Stimulated activated CD4-positive, alpha-beta T cell treated with anti-CD3 and anti-CD28 coated beads, Interleukin-4, amount 100 ng/mL, for 48 hours (primary cell): Measurements from ENCODE around the gene HUWE1.

Experiments
- DNase-seq, 2 donors: peaks; one replicate each; pipeline ENCODE4 v3.0.0-alpha.2; 2020; ENCODE audit warnings: low read depth in 2 of 2

HUWE1 gene

GRCh38 chrX:53684415-53685192 is 1.9 kb downstream of the HUWE1 start:
- DNase-seq = peak in 1 of 2 donors; percentile 70

GRCh38 chrX:53683556-53684414 is 2.7 kb downstream of the HUWE1 start:
- peak; percentile 77 to 84 for DNase-seq

DNA sequence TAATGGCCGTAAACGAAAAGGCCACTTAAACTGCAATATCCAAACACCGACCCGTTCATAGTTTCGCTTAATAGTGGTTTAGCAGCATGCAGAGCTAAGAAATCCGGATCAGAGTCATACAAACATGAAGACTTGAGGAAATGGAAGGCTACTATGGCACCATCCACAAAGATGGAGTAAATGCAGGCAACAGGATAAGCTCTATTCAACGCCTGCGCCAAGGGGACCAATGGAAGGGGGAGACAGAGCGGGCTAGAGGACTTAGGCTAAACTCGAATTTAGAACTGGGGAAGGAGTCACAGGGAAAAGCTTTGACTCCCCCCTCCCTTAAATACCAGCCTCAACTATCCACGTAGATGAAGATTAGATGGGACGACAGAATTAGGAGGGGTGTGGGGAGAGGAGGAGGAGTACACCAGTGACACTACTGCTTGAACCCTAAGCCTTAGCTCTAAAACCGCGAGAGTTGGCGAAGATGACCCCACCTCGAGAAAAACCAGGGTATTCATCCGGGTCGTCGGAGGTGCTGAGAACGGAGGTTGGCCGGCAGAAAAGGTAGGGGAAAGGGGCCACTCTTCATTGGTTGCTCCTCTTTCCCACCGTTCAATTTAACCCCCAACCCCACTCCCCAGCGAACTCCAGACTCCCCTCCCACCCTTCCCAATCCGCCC is 3.5 kb downstream of the HUWE1 start:
- peak in 1 of 2 donors; percentile 8 for DNase-seq

GRCh38 chrX:53681661-53682060 is 4.9 kb downstream of the HUWE1 start:
- DNase-seq = no peak

- no peak for DNase-seq
Measured at GRCh38 chrX:53678667-53679066, 7.9 kb downstream of the HUWE1 start.

GRCh38 chrX:53677286-53677685 is 9.2 kb downstream of the HUWE1 start:
- DNase-seq = no peak

- DNase-seq = no peak
Measured at GRCh38 chrX:53674581-53674980, 11.9 kb downstream of the HUWE1 start.

DNA sequence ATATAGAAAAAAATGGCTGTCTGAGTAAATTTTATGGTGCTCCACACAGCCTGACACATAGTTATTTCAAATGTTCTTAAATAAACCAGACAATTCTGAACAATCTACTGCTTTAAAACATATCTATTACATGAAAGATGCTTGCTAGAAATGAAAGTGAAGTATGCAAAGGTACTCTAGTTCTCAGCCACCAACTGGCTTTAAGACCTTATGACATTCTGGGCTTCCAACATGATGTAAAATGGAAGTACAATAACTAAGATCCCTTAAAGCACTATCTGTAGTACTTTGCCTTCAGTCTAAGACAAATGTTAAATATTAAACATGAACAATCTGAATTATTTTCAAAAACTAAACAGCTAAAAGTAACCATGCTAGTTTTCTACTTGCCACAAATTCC is 17.3 kb downstream of the HUWE1 start:
- no peak for DNase-seq

- no peak for DNase-seq
Measured at GRCh38 chrX:53666171-53666570, 20.3 kb downstream of the HUWE1 start.

DNA sequence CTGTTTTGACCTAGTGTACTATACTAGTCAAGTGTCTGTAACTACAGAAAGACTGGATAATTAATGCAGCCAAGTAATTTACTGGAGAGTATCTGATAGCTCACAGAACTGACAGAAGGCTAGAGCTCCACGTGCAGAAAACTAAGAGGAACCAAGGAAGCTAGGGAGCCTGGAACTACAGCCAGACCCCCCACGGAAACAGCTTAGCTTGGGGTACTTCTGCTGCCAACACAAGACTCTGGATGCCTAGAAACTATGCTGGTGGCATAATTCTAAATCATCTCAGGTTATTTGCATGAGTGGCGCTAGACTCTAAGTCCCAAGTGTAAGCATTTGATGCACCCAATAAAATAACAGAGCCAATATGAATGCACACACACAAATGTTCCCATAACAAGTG is 26.5 kb downstream of the HUWE1 start:
- DNase-seq = no peak

GRCh38 chrX:53659039-53659438 is 27.5 kb downstream of the HUWE1 start:
- no peak for DNase-seq

- no peak for DNase-seq
Measured at GRCh38 chrX:53656845-53657244, 29.7 kb downstream of the HUWE1 start.

- no peak for DNase-seq
Measured at GRCh38 chrX:53654376-53654775, 32.1 kb downstream of the HUWE1 start.

DNA sequence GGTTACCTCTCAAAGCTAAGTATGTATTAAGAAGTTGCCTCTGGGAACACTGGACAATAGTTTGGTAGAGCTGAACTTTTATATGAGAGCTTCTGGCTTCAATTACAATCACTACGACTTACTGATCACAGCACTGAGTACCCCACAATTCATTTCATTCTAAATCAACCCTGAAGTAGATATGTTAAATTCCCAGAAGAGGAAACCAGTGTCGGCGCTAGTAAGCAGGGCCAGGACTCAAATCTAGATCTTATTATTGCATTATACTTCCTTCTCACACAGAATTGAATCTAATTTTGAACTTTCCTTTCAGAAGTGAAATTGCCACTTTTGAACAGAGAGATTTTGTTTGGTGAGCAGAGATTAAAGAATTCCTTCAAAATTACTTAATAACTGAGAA is 41.8 kb downstream of the HUWE1 start:
- DNase-seq = no peak

DNA sequence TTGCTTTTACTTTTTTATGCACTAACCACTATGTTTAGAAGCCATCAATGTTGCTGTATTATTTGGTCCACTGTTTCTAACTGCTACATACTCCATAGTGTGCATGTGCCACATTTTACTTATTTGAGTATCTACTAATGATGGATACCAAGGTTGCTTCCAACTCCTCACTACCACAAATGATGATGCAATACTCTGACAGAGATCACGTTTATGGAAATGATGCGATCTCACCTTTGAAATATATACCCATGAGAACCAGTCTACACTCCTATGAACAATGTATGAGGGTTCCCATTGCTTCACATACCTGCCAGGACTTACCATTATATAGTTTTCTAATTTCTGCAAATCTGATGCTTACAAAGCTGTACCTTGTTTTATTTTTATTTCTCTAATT is 44.2 kb downstream of the HUWE1 start:
- no peak for DNase-seq

- no peak for DNase-seq
Measured at GRCh38 chrX:53639257-53639656, 47.3 kb downstream of the HUWE1 start.

DNA sequence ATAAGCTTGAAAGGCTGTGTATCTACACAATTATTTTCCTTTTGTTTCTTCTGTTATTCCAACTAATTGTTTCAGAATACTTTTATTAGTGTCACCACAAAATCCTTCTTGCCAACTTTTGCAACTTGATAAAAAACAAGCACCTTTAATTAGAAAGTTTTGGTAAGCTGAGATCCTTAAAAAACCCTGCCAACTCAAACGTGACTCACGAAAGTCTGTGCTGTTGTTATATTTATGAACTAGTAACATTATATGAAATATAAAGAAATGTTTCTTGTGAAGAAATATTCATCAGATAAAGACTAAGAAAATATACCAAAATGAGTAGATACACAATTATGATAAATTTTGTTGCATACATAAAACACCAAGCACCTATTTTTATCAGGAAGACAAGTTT is 49.0 kb downstream of the HUWE1 start:
- DNase-seq = no peak

GRCh38 chrX:53631156-53631555 is 55.4 kb downstream of the HUWE1 start:
- DNase-seq = no peak

- no peak for DNase-seq
Measured at GRCh38 chrX:53630261-53630660, 56.3 kb downstream of the HUWE1 start.

DNA sequence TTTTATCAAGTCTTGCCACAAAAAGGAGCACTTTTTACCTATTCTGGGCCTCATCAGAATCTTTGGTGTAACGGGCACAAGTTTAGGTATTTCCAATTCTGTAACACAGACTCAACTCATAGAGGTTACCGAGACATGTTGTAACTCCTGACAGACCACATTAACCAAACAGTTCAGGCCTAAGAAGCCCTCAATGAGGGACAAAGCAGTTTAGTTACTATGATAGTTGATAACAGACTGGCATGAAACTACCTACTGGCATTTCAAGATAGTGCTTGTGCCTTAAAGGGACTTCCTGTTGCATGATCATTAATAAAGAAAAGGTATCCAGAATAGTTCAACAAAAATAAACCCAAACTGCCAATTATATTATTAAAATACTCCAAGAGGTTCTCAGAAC is 64.1 kb downstream of the HUWE1 start:
- DNase-seq = no peak

DNA sequence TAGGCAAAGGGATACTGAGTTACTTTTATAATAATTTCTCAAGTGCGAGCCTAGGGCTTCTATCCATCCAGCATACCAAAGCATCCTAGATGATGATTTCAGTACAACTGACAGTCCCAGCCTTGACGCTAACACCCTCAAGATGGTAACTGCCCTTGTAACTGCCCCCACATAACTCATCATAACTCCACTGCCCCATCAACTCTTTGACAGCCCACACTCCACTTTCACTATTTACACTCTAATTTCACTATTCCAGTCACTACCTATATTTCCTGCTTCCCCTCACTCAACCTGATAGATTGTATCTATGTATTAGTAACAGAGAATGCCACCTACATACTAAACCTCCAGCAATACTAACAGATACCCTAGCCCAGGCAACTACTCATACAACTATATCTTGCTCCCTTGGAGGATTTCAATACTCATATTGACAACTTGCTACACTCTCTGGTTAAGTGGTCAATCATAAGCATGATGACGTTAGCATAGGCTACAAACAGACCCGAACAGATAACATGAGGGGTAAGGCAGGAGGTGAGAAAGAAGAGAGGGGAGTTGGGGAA is 65.0 kb downstream of the HUWE1 start:
- DNase-seq = no peak

DNA sequence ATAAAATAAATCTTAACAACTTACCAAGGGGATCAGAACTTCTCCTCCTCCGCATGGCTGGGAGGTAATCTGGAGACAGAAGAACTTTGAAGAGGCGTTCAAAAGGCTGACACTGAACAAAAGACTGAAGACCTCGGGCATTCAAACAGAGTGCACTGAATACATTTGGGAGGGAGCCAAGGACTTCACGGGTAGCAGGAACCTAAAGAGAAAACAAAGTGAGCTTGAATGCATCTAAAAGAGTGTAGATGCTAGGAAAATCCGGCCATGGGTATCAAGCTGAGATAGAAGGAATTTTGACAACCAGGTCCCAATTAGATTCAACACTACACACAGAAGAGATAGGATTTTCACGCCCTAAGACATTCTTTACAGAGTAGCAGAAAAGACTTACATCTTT is 69.6 kb downstream of the HUWE1 start:
- no peak for DNase-seq
